ENCODE results near the gene DRD2.

DNA sequence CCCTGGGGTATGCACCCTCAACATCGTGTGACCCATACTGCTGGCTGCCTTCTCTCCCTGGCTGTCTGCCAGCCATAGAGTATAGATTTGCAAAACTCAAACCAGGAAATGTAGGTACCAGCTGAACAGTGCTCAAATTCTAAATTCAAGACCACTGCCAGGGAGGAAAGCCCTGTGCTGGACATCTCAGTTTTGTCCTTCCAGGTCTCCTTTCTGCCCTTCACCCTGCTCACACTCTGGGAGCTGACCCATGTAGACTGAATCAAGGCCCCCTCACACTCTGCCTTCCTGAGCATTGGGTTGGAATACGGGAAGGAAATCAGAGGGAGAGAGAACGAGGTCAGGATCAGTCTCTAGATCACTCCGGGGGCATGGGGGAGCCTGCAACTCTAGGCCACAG lies 12.4 kb upstream of the DRD2 start:
- TF ChIP-seq, protein P1, sequence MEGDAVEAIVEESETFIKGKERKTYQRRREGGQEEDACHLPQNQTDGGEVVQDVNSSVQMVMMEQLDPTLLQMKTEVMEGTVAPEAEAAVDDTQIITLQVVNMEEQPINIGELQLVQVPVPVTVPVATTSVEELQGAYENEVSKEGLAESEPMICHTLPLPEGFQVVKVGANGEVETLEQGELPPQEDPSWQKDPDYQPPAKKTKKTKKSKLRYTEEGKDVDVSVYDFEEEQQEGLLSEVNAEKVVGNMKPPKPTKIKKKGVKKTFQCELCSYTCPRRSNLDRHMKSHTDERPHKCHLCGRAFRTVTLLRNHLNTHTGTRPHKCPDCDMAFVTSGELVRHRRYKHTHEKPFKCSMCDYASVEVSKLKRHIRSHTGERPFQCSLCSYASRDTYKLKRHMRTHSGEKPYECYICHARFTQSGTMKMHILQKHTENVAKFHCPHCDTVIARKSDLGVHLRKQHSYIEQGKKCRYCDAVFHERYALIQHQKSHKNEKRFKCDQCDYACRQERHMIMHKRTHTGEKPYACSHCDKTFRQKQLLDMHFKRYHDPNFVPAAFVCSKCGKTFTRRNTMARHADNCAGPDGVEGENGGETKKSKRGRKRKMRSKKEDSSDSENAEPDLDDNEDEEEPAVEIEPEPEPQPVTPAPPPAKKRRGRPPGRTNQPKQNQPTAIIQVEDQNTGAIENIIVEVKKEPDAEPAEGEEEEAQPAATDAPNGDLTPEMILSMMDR (IDR thresholded peaks at IDR 0.05), result no peak
- TF ChIP-seq POLR2A (IDR thresholded peaks at IDR 0.05), result no peak

Data from body of pancreas (tissue), 4 donors.